HG02642 (cell line): ENCODE data around the gene NDUFB2.
"Not testable (repeated sequence)": the region's sequence is repeated elsewhere in the genome, so short reads cannot be mapped to it uniquely, and the experiment has no call there.

ENCODE experiments used
- ATAC-seq: cut with Tn5 transposase; IDR thresholded peaks from one replicate; pipeline ENCODE4 v1.9.1; 2021; ENCODE audit warnings: mild to moderate bottlenecking; ENCODE audit not compliant: unreplicated experiment, poor library complexity

NDUFB2 gene

DNA sequence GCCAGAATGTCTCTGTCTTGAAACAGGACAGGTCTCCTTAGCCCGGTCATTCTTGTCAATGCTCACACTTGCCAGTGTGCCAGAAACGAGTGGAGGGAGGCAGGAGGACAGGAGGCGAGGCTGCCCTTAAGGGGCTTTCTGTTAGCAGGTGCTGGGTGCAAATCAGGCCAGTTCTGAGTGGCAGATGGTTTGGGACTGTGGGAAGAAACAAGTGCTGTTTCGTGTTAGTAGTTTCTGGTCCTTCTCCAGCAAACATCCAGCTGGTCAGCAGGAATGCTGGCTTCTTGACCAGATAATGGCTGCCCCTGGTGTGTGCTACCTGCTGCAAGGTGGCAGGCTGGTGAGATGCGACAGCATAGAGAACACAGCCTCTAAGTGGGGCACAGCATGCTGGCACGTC lies 8.2 kb upstream of the NDUFB2 start:
- ATAC-seq, result no peak

- ATAC-seq, result no peak
These were observed 7.0 kb upstream of the NDUFB2 start for GRCh38 chr7:140689199-140690152.

DNA sequence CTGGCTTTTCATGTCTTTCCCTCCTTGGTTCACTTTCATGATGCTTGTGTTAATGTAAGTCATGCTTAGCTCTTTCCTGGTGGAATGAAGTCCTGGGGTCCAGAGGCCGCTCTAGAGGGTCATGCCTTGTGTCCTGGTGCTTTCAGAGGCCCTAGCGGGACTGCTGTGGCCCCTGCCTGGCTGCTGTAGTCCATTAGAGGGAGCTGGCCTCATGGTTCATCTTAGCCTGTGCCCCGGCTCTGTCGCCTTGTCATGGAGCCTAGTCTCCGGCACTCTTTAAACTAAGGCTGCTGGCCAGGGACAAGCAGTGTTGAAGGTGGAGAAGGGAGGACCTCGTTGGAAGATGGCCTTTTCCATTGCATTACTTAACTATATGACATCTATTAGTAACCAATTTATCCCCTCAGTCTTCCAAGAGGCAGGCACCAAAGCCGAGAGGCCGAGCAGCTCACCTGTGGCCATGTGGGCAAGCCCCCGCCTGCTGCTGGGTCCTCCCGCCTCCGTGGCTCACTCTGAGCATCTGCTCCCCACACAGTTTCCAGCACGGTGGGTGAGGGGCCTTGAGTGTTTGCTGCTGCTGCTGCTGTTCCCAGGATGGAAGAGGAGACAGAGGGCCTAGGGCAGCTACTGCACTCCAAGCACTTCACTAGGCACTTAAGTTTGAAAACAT lies 5.0 kb upstream of the NDUFB2 start:
- ATAC-seq, result no peak

DNA sequence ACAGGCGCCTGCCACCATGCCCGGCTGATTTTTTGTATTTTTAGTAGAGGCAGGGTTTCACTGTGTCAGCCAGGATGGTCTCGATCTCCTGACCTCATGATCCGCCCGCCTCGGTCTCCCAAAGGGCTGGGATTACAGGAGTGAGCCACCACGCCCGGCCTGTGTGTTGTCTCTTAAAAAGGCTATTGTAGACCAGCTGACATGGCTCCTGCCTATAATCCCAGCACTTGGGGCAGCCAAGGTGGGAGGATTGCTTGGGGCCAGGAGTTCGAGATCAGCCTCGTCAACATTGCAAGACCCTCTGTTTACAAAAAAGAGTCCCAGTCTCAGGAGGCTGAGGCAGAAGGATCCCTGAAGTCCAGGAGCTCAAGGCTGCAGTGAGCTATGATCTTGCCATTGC lies 2.7 kb upstream of the NDUFB2 start:
- not testable (repeated sequence) for ATAC-seq

- ATAC-seq, result no peak
These were observed 1.9 kb upstream of the NDUFB2 start for GRCh38 chr7:140694592-140694991.

DNA sequence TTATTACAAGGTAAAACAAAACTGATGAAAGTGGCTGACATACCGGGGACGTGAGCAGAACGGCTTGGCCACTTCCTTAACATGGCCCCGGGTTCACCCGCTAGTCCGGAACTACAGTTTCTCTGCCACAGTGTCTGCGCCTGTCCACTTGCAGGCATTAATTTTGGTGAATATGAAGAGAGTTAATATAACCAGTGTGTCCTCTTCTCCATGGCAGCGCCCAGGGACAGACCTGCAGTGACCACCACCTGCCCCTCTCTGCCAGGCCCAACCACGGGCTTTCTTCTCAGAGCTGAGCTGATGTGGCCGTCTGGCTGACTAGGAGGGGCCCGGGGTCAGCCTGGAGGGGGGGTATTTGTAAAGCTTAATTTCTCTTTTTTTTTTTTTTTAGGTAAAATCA lies 1.1 kb upstream of the NDUFB2 start:
- no peak for ATAC-seq

DNA sequence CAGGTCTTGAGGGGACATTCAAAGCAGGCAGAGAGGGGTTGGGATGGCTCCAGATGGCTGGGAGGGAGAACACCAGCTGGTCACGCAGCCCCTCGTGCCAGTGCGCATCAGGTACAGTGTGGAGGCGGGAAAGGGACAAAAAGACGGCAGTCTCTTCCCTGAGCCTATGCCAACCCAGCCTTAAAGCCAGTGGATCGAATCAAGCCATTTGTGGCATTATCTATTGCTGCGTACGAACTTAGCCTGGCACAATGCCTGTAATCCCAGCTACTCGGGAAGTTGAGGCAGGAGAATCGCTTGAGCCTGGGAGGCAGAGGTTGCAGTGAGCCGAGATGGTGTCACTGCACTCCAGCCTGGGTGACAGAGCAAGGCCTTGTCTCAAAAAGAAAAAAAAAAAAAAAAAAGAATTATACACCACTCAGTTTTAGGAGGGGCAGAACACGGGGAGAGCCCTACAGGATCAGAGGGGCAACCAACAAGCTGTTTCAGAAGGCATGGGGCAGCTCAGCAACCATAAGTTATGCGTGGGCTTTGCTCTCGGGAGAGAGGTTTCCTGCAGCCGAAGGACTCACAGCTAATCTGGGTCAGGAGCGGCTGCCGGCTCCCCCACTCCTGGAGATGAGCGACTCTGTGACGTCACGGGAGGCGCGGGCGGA lies 356 bp upstream of the NDUFB2 start:
- no peak for ATAC-seq

DNA sequence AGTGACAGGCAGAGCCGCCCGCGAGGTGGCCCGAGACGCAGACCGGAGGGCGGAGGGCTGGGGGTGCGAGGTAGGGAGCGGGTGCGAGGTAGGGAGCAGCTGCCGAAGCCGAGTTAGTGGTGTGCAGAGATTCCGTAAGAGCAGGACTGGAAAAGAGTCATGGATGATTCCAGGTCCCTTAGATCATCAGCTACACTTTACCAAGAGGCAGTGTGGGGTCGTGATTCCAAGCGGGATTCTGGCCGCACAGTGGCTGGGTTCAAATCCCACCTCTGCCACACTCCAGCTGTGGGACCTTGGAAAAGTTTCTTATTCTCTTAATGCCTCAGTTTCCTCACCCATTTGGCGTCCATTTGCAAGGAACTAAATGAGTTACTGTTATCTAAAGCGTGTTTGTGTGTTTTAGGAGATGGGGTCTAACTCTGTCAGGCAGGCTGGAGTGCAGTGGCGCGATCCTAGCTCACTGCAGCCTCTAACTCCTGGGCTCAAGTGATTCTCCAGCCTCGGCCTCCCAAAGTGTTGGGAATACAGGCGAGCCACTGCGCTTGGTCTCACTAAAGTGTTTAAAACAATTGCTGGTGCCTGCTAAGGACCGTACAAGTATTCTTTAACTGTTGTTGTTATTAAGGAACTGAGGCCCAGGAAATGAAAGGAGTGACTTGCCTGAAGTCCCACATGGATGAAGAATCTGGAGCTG lies 1.1 kb downstream of the NDUFB2 start:
- no peak for ATAC-seq

DNA sequence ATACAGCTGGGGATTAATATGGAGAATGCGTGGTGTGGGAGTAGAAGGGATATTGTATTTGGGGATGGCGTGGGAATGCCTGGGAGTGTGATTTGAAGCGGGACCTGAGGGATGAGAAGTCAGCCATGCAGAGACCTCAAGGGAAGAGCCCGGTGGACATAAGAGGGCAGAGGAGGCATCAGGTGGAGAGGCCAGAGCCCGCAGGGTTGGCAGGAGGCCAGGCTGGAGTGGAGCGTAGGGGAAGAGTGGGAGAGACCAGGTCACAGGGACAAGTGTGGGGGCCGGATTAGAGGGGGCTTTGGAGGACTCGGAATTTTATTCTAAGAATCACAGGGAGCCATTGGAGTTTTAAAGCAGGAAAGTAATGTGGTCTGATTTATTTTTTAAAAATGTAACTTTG lies 2.0 kb downstream of the NDUFB2 start:
- ATAC-seq, result no peak

GRCh38 chr7:140702774-140703173 lies 6.3 kb downstream of the NDUFB2 start:
- no peak for ATAC-seq

DNA sequence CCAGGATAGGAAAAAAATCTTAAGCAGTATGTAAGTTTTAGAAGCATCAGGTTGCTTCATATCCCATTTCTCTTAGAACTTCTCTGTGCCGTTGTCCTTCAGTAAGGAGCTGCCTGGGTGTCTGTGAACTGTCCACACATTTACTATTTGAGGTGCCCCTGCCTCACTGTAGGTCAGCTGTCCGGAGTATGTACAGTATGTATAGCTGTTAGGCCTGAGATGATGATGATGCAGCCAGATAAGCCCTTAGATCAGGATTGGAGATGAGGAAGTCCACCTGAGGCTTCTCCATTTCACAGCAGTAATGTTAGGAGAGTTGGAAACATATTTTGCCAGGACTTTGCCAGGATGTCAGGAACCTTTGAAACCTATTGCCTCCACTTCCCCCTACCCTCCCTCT lies 7.7 kb downstream of the NDUFB2 start:
- ATAC-seq, result no peak

DNA sequence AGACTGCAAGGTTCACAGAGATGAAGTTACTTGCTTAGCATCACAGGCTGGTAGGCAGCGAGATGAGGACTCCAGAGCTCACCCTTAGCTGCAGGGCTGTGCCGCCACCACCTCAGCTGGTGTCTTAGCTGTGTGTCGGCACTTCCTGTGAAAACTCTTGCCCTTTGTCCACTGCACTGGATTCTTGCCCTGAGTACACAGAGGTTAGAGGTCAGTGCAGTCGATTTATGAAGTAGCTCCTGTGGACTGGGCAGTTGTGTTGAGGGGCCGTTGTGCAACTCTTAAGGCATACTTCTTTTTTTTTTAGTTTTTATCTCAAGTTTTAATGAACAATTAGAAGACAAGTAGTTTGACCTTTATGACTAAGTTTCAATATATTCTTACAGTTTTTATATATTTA lies 10.6 kb downstream of the NDUFB2 start:
- no peak for ATAC-seq

DNA sequence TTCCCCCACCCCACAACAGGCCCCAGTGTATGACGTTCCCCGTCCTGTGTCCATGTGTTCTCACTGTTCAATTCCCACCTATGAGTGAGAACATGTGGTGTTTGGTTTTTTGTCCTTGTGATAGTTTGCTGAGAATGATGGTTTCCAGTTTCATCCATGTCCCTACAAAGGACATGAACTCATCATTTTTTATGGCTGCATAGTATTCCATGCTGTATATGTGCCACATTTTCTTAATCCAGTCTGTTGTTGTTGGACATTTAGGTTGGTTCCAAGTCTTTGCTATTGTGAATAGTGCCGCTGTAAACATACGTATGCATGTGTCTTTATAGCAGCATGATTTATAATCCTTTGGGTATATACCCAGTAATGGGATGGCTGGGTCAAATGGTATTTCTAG lies 12.3 kb downstream of the NDUFB2 start:
- ATAC-seq, result not testable (repeated sequence)

DNA sequence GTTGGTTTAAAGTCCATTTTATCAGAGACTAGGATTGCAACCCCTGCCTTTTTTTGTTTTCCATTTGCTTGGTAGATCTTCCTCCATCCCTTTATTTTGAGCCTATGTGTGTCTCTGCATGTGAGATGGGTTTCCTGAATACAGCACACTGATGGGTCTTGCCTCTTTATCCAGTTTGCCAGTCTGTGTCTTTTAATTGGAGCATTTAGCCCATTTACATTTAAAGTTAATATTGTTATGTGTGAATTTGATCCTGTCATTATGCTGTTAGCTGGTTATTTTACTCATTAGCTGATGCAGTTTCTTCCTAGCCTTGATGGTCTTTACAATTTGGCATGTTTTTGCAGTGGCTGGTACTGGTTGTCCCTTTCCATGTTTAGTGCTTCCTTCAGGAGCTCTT lies 15.9 kb downstream of the NDUFB2 start:
- ATAC-seq, result not testable (repeated sequence)

GRCh38 chr7:140714331-140715040 lies 18.0 kb downstream of the NDUFB2 start:
- no peak for ATAC-seq

DNA sequence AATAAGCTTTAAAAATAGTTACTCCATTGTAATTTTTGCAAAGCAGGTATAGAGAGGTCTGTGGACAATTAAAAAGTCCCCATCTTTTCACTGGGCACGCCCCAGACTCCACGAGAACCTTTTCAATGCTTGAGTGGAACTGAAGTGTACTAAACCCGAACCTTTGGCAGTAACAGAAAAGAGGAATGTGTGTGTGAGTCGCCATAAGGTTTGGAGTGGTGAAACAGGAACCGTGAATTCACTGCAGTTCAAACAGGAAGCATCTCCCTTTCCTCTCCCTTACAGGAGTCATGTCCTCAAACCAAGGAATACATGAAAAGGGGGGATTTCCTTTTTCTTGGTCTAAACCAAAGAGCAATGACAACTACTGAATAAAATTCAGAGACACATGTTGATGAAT lies 23.2 kb downstream of the NDUFB2 start:
- no peak for ATAC-seq

GRCh38 chr7:140722254-140722653 lies 25.7 kb downstream of the NDUFB2 start:
- ATAC-seq, result no peak

DNA sequence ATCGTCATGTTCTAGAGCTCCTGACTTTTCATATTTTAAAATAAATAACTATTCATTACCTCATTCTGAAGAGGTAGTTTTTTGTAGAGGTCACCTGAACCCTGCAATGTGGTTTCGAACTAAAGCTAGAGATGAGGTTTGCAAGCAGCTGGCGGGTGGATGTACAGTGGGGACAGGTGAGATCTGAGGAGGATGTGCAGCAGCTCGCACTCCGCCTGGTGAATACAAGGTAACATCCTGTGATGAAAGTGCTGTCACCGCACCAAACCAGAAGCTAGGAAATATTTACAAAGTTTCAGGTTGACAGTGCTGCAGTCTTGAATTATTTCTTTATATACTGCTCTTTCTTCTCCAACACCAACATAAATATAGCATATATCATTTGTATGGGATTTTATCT lies 26.5 kb downstream of the NDUFB2 start:
- ATAC-seq, result no peak

GRCh38 chr7:140723574-140723973 lies 27.1 kb downstream of the NDUFB2 start:
- ATAC-seq, result no peak

GRCh38 chr7:140724706-140725105 lies 28.2 kb downstream of the NDUFB2 start:
- no peak for ATAC-seq
